Progenitor cell of endocrine pancreas (in vitro differentiated cells): ENCODE measurements around the gene POLE. TPM values are rescaled to one million over a fixed set of nuclear protein-coding genes. Genes with fewer than 3 reads are reported as not detected.
A peak's percentile ranks its signal among the peaks of the same experiment; 100 is the strongest.

Source experiments
- DNase-seq: peaks from one replicate; pipeline ENCODE4 v3.0.0; 2021; ENCODE audit warnings: low spot score; ENCODE audit not compliant: unreplicated experiment
- H3K27ac Mint-ChIP-seq: 2 replicates; pipeline ENCODE4 v1.8.0; 2021; ENCODE audit warnings: mild to moderate bottlenecking, moderate library complexity, mixed read lengths
- H3K27me3 Mint-ChIP-seq: 2 replicates; pipeline ENCODE4 v1.8.0; 2021; ENCODE audit warnings: mixed read lengths
- H3K36me3 Mint-ChIP-seq: 2 replicates; pipeline ENCODE4 v1.8.0; 2022; ENCODE audit warnings: mixed read lengths; ENCODE audit not compliant: insufficient read depth
- H3K4me1 Mint-ChIP-seq: 2 replicates; pipeline ENCODE4 v1.8.0; 2021; ENCODE audit warnings: low read depth, mixed read lengths
- H3K4me3 Mint-ChIP-seq: 2 replicates; pipeline ENCODE4 v1.8.0; 2021; ENCODE audit warnings: low read depth, mild to moderate bottlenecking, moderate library complexity, mixed read lengths
- H3K9me3 Mint-ChIP-seq: 2 replicates; pipeline ENCODE4 v1.8.0; 2021; ENCODE audit warnings: low read depth, mixed read lengths
- CTCF ChIP-seq: fragments of 200-600 bp; sonication (generic); IDR thresholded peaks from one replicate; pipeline ENCODE4 v1.5.0; 2021; ENCODE audit warnings: antibody characterized with exemption, mild to moderate bottlenecking; ENCODE audit not compliant: unreplicated experiment
- total RNA-seq: library from RNA; stranded (reverse); gene quantifications from 2 replicates; pipeline ENCODE4 v1.2.1, GENCODE V29; 2021

The POLE gene
- total RNA-seq, 1 donor from 2014 or later, result 121 TPM

- Mint-ChIP-seq H3K27me3 (no peaks in the 10 kb centered on the region), H3K4me1 (no peaks in the 10 kb centered on the region), H3K4me3 (no peak overlapping the region), H3K9me3 (no peaks in the 10 kb centered on the region), H3K36me3 (peaks cover 25% of the 10 kb centered on the region), H3K27ac (no peak overlapping the region)
- DNase-seq, result no peak
- no peak for TF ChIP-seq CTCF
Observed at GRCh38 chr12:132662901-132663755, 24.0 kb downstream of the POLE start.

GRCh38 chr12:132661972-132662371 lies 25.2 kb downstream of the POLE start:
- peaks cover 28% of the 10 kb centered on the region for H3K36me3 Mint-ChIP-seq
- no peaks in the 10 kb centered on the region for H3K4me1 Mint-ChIP-seq
- no peak for TF ChIP-seq CTCF
- H3K4me3 Mint-ChIP-seq, result no peak overlapping the region
- no peak for DNase-seq
- H3K27ac Mint-ChIP-seq, result no peak overlapping the region
- no peaks in the 10 kb centered on the region for H3K27me3 Mint-ChIP-seq
- no peaks in the 10 kb centered on the region for H3K9me3 Mint-ChIP-seq

- Mint-ChIP-seq H3K36me3 (peaks cover 29% of the 10 kb centered on the region), H3K4me1 (no peaks in the 10 kb centered on the region), H3K4me3 (no peak overlapping the region), H3K27me3 (no peaks in the 10 kb centered on the region), H3K27ac (peak overlapping the region; percentile 42), H3K9me3 (no peaks in the 10 kb centered on the region)
- TF ChIP-seq CTCF, result no peak
- no peak for DNase-seq
Observed at GRCh38 chr12:132660996-132661395, 26.1 kb downstream of the POLE start.

GRCh38 chr12:132660052-132660451 lies 27.1 kb downstream of the POLE start:
- no peaks in the 10 kb centered on the region for H3K4me1 Mint-ChIP-seq
- TF ChIP-seq CTCF, result no peak
- peaks cover 19% of the 10 kb centered on the region for H3K36me3 Mint-ChIP-seq
- no peaks in the 10 kb centered on the region for H3K27me3 Mint-ChIP-seq
- H3K27ac Mint-ChIP-seq, result no peak overlapping the region
- H3K9me3 Mint-ChIP-seq, result no peaks in the 10 kb centered on the region
- H3K4me3 Mint-ChIP-seq, result no peak overlapping the region
- DNase-seq, result no peak

GRCh38 chr12:132659146-132659545 lies 28.0 kb downstream of the POLE start:
- DNase-seq, result no peak
- H3K9me3 Mint-ChIP-seq, result no peaks in the 10 kb centered on the region
- H3K4me1 Mint-ChIP-seq, result no peaks in the 10 kb centered on the region
- H3K36me3 Mint-ChIP-seq, result peaks cover 22% of the 10 kb centered on the region
- H3K27ac Mint-ChIP-seq, result no peak overlapping the region
- H3K27me3 Mint-ChIP-seq, result no peaks in the 10 kb centered on the region
- TF ChIP-seq CTCF, result no peak
- no peak overlapping the region for H3K4me3 Mint-ChIP-seq
